OCI-LY3 (cell line): Measurements from ENCODE around the gene TNRC6C.

Experiments
- EZH2phosphoT487 ChIP-seq: fragments of 200-600 bp; shearing (Covaris generic); IDR thresholded peaks from 2 replicates; pipeline ENCODE4 v1.6.1; 2018; ENCODE audit warnings: antibody characterized with exemption, mixed run types, low read depth
- TF ChIP-seq, protein P1 (sequence below): fragments of 200-600, 300-600 bp; sonication (generic); IDR thresholded peaks from 2 replicates; pipeline ENCODE4 v1.5.1; 2014; ENCODE audit warnings: antibody characterized with exemption, low read length, low read depth

DNA sequence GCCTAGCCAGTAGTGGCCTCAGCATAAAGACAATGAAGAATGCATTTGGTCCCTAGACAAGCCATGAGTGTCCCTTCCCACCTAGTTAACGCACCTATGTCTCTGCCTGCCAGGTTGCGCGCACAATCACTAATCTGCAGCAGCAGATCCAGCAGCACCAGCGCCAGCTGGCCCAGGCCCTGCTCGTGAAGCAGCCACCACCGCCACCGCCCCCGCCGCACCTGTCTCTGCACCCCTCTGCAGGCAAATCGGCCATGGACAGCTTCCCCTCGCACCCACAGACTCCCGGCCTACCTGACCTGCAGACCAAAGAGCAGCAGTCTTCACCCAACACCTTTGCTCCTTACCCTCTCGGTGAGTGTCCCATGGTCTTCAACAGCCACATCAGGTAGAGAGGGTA, 128.2 kb downstream of the TNRC6C start:
- TF ChIP-seq EZH2phosphoT487: no peak
- TF ChIP-seq, protein P1, sequence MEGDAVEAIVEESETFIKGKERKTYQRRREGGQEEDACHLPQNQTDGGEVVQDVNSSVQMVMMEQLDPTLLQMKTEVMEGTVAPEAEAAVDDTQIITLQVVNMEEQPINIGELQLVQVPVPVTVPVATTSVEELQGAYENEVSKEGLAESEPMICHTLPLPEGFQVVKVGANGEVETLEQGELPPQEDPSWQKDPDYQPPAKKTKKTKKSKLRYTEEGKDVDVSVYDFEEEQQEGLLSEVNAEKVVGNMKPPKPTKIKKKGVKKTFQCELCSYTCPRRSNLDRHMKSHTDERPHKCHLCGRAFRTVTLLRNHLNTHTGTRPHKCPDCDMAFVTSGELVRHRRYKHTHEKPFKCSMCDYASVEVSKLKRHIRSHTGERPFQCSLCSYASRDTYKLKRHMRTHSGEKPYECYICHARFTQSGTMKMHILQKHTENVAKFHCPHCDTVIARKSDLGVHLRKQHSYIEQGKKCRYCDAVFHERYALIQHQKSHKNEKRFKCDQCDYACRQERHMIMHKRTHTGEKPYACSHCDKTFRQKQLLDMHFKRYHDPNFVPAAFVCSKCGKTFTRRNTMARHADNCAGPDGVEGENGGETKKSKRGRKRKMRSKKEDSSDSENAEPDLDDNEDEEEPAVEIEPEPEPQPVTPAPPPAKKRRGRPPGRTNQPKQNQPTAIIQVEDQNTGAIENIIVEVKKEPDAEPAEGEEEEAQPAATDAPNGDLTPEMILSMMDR: no peak
